ENCODE results near the gene SLC17A9. TPM values are rescaled to one million over a fixed set of nuclear protein-coding genes. Genes with fewer than 3 reads are reported as not detected.

Gene SLC17A9, protein sequence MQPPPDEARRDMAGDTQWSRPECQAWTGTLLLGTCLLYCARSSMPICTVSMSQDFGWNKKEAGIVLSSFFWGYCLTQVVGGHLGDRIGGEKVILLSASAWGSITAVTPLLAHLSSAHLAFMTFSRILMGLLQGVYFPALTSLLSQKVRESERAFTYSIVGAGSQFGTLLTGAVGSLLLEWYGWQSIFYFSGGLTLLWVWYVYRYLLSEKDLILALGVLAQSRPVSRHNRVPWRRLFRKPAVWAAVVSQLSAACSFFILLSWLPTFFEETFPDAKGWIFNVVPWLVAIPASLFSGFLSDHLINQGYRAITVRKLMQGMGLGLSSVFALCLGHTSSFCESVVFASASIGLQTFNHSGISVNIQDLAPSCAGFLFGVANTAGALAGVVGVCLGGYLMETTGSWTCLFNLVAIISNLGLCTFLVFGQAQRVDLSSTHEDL
- 10 to 100 TPM; 11.6 to 12.6 TPM for total RNA-seq

DNA sequence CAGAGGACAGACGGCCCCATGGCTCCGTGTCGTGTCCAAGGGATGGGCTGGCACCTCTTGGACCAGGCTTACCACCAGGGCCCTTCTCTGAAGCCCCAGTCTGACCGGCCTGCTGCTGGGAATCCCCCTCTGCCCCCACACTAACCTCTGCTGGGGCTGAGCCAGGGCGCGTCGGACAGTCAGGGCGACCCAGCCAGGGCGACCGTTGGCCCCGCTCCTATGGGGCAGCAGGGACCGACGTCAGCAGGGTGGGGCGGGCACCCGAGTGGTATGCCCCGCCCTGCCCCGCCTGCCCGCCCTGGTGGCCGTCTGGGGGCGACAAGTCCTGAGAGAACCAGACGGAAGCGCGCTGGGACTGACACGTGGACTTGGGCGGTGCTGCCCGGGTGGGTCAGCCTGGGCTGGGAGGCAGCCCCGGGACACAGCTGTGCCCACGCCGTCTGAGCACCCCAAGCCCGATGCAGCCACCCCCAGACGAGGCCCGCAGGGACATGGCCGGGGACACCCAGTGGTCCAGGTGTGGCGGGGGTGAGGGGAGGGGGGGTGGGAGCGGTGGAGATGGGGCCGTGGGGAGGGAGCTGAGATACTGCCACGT is at the start of gene SLC17A9:
Gene SLC17A9 (plus strand): TSS at position 337 of the 595 bp plus-strand sequence. CDS start 122 bp downstream, at position 459.
- Mint-ChIP-seq H3K4me3 (peak within 1 kb of the TSS; percentile 73), H3K27ac (peak within 1 kb of the TSS; percentile 96)
- POLR2A ChIA-PET: no interaction called here

GRCh38 chr20:62902926-62903615 is 49.4 kb upstream of the SLC17A9 start:
- ChIA-PET POLR2A (no interaction called here), CTCF (interaction anchor here (0.9 to 1.8 kb wide), 6 partner anchors 12 to 123 kb away, joined by 3 to 7 read pairs (median 4); no protein-coding TSS in a partner anchor)
- DNase-seq: no peak
- Mint-ChIP-seq H3K36me3 (ENCODE audit: low read depth) (peaks cover 56% of the 10 kb centered on the region), H3K9me3 (no peaks in the 10 kb centered on the region), H3K27me3 (no peaks in the 10 kb centered on the region), H3K4me3 (no peak overlapping the region), H3K4me1 (peaks cover 46% of the 10 kb centered on the region), H3K27ac (no peak overlapping the region)

More for the DNA sequence above, at the start of gene SLC17A9:
- peak; percentile 46 for DNase-seq
- Mint-ChIP-seq H3K4me1 (peaks cover 34% of the 10 kb centered on the region), H3K27me3 (no peaks in the 10 kb centered on the region), H3K36me3 (ENCODE audit: low read depth) (peaks cover 35% of the 10 kb centered on the region), H3K9me3 (peaks cover 3% of the 10 kb centered on the region)
- CTCF ChIA-PET: interaction anchor here (0.8 to 1.3 kb wide), 3 partner anchors 8 to 15 kb away, joined by 3 to 4 read pairs (median 3); no protein-coding TSS in a partner anchor

- Mint-ChIP-seq H3K36me3 (ENCODE audit: low read depth) (peaks cover 70% of the 10 kb centered on the region), H3K4me3 (no peak overlapping the region), H3K9me3 (no peaks in the 10 kb centered on the region), H3K4me1 (peaks cover 41% of the 10 kb centered on the region), H3K27me3 (no peaks in the 10 kb centered on the region), H3K27ac (no peak overlapping the region)
- DNase-seq: no peak
- CTCF ChIA-PET: interaction anchor here (1.0 to 1.9 kb wide), 3 partner anchors 10 to 20 kb away, joined by 3 to 4 read pairs (median 3); partner anchors contain the start of gene DIDO1
- POLR2A ChIA-PET: no interaction called here
These were observed 46.9 kb upstream of the SLC17A9 start for GRCh38 chr20:62905536-62906117.

DNA sequence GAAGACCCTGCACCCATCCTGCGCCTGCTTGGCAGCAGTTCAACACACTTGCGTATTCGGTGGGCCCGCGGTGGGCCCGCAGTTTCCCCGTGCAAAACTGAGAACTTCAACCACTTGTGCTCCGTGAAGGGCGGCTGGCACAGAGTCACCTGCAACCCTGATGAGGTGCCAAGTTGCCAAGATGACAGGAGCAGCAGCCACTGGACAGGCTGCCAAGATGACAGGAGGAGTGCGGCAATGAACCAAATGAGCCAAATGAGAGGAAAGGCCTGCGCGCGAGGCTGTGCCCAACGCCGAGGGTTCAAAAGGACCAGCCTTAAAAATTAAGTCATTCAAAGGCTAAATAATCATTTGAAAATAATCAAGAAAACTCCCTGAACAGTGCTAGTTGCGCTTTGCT is 46.3 kb upstream of the SLC17A9 start:
- H3K36me3 Mint-ChIP-seq (ENCODE audit: low read depth): peaks cover 72% of the 10 kb centered on the region
- ChIA-PET POLR2A (no interaction called here), CTCF (interaction anchor here (1.0 to 3.3 kb wide), 5 partner anchors 9 to 31 kb away, joined by 3 to 24 read pairs (median 3); partner anchors contain the start of gene DIDO1)
- H3K27ac Mint-ChIP-seq: no peak overlapping the region
- H3K9me3 Mint-ChIP-seq: no peaks in the 10 kb centered on the region
- H3K27me3 Mint-ChIP-seq: no peaks in the 10 kb centered on the region
- H3K4me1 Mint-ChIP-seq: peaks cover 35% of the 10 kb centered on the region
- no peak for DNase-seq
- H3K4me3 Mint-ChIP-seq: no peak overlapping the region

- ChIA-PET CTCF (interaction anchor here (0.9 to 3.3 kb wide), 7 partner anchors 8 to 32 kb away, joined by 3 to 24 read pairs (median 3); no protein-coding TSS in a partner anchor), POLR2A (interaction anchor here (0.7 kb wide), 1 partner anchor 142 kb away, joined by 9 read pairs; no protein-coding TSS in a partner anchor)
- no peaks in the 10 kb centered on the region for H3K9me3 Mint-ChIP-seq
- peaks cover 72% of the 10 kb centered on the region for H3K36me3 Mint-ChIP-seq (ENCODE audit: low read depth)
- peaks cover 33% of the 10 kb centered on the region for H3K4me1 Mint-ChIP-seq
- no peaks in the 10 kb centered on the region for H3K27me3 Mint-ChIP-seq
- no peak overlapping the region for H3K4me3 Mint-ChIP-seq
- no peak overlapping the region for H3K27ac Mint-ChIP-seq
- no peak for DNase-seq
These were observed 45.7 kb upstream of the SLC17A9 start for GRCh38 chr20:62906647-62907375.

GRCh38 chr20:62907384-62908317 is 44.9 kb upstream of the SLC17A9 start:
- POLR2A ChIA-PET: interaction anchor here (0.7 kb wide), 1 partner anchor 143 kb away, joined by 9 read pairs; no protein-coding TSS in a partner anchor
- no peak overlapping the region for H3K27ac Mint-ChIP-seq

GRCh38 chr20:62908971-62909791 is 43.3 kb upstream of the SLC17A9 start:
- Mint-ChIP-seq H3K27me3 (no peaks in the 10 kb centered on the region), H3K9me3 (no peaks in the 10 kb centered on the region), H3K27ac (peak overlapping the region; percentile 36), H3K4me3 (no peak overlapping the region), H3K36me3 (ENCODE audit: low read depth) (peaks cover 75% of the 10 kb centered on the region), H3K4me1 (peaks cover 29% of the 10 kb centered on the region)
- POLR2A ChIA-PET: no interaction called here
- DNase-seq: no peak
- CTCF ChIA-PET: interaction anchor here (1.1 to 3.3 kb wide), 2 partner anchors 10 to 100 kb away, joined by 3 to 24 read pairs; no protein-coding TSS in a partner anchor

More at GRCh38 chr20:62907384-62908317, 44.9 kb upstream of the SLC17A9 start:
- H3K4me1 Mint-ChIP-seq: peaks cover 30% of the 10 kb centered on the region
- peak; percentile 32 for DNase-seq
- no peak overlapping the region for H3K4me3 Mint-ChIP-seq
- no peaks in the 10 kb centered on the region for H3K27me3 Mint-ChIP-seq
- CTCF ChIA-PET: interaction anchor here (0.7 to 3.3 kb wide), 10 partner anchors 8 to 32 kb away, joined by 3 to 24 read pairs (median 3); no protein-coding TSS in a partner anchor
- peaks cover 73% of the 10 kb centered on the region for H3K36me3 Mint-ChIP-seq (ENCODE audit: low read depth)
- no peaks in the 10 kb centered on the region for H3K9me3 Mint-ChIP-seq

GRCh38 chr20:62910217-62910766 is 42.2 kb upstream of the SLC17A9 start:
- Mint-ChIP-seq H3K27ac (no peak overlapping the region), H3K4me3 (no peak overlapping the region), H3K4me1 (peaks cover 33% of the 10 kb centered on the region), H3K9me3 (no peaks in the 10 kb centered on the region), H3K36me3 (ENCODE audit: low read depth) (peaks cover 65% of the 10 kb centered on the region), H3K27me3 (no peaks in the 10 kb centered on the region)
- no peak for DNase-seq
- ChIA-PET CTCF (interaction anchor here (1.1 to 1.4 kb wide), 2 partner anchors 11 to 99 kb away, joined by 3 to 4 read pairs; no protein-coding TSS in a partner anchor), POLR2A (no interaction called here)

DNA sequence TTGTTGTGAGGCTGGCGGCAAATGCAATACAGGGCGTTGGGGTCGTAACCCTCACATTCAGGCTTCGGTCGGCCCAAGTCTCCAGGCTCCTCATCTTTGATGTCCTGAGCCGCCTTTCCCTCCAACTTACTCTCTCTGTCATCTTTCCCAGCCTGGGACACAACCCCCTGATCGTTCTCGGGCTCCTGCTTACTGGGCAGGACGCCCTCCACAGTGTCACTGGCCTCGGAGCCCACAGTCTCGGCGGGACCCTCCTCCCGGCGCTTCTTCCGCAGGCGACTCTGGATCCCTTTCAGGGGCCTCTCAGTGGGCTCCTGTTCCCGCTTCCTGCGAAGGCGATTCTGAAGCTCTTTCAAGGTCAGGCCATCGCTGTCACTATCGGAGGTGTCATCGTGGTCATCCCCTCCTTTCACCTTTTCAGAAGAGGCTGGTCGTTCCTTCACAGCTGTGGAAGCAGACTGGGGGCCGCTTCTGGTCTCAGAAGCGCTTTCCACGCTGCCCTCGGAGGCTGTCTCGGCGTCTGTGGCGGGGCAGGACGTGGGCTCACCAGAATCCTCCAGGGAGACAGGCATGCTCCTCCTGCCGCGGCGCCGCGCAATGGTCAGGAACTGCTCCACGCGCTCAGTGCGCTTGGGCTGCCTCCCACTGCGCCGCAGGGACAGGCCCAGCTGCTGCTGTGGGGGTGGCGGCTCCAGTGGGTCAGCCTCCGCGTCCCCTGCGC is 41.6 kb upstream of the SLC17A9 start:
- Mint-ChIP-seq H3K4me3 (no peak overlapping the region), H3K27ac (no peak overlapping the region)
- POLR2A ChIA-PET: no interaction called here

More for the DNA sequence above, 41.6 kb upstream of the SLC17A9 start:
- DNase-seq: no peak
- CTCF ChIA-PET: interaction anchor here (1.4 kb wide), 2 partner anchors 10 to 11 kb away, joined by 3 to 4 read pairs; no protein-coding TSS in a partner anchor
- Mint-ChIP-seq H3K4me1 (peaks cover 39% of the 10 kb centered on the region), H3K9me3 (no peaks in the 10 kb centered on the region), H3K27me3 (no peaks in the 10 kb centered on the region), H3K36me3 (ENCODE audit: low read depth) (peaks cover 60% of the 10 kb centered on the region)

Data from activated CD4-positive, alpha-beta T cell treated with anti-CD3 and anti-CD28 coated beads, Interleukin-2, amount 10 ng/mL, durations not matched to agents 7 days and 5 days (primary cell).